Left hindlimb (tissue), 1 donor: ENCODE results near the gene ARHGEF28.

Experiments used
- DNase-seq: peaks from one replicate; pipeline ENCODE4 v3.0.0-alpha.2; 2018

ARHGEF28 gene

GRCh38 chr5:73825736-73826135, 199.7 kb downstream of the ARHGEF28 start:
- no peak for DNase-seq

DNA sequence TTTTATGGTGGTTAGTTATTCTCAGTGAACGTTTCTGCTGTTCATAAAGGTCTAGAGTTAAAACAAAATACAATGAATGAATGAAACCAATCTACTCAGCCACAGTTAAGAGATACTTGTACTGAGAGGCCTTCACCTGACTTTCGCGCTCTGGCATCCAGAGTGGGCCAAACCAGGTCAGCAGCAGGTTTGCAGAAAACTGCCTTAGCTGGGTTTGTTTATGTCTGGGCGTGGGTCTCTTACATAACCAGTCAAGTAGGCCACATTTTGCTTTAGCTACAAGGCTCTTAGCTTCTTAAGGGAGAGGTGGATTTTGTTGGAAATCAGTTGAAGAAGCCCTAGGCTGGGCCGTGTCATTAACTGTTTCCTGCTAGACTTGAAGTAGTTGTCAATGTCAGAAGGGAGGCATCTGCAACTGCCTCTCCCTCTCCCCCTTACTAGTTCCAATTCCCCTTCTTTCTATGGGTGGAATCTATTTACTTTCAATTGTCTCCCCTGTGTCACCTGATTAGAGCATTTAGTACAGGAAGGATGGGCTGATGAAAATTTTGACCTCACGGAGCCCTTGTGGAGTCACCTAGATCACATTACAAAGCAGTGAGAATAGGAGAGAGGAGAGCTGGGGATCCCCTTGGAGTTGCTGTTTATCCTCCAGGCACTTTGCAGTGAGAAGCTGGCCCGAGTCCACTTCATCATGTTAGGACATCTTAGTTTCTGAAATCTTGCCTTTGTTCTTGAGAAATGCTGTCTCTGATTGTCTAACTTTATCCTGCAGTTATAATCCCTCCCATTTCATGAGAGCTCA, 200.5 kb downstream of the ARHGEF28 start:
- no peak for DNase-seq

GRCh38 chr5:73827106-73827450, 201.1 kb downstream of the ARHGEF28 start:
- DNase-seq = no peak

DNA sequence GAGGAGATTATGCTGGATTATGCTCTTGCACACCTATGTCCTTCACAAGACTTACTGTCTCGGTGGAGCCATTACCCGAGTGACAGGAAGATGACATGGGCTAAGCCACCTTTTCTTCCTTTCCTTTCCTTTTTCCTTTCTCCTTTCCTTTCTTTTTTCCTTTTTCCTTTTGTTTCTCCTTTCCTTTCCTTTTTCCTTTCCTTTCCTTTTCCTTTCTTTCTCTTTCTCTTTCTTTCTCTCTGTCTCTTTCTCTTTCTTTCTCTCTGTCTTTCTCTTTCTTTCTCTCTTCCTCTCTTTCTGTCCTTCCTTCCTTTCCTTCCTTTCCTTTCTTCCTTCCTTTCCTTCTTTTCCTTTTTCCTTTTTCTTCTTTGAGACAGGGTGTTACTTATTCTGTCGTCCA, 202.5 kb downstream of the ARHGEF28 start:
- DNase-seq = no peak

- DNase-seq = no peak
Measured at GRCh38 chr5:73830646-73831045, 204.7 kb downstream of the ARHGEF28 start.

DNA sequence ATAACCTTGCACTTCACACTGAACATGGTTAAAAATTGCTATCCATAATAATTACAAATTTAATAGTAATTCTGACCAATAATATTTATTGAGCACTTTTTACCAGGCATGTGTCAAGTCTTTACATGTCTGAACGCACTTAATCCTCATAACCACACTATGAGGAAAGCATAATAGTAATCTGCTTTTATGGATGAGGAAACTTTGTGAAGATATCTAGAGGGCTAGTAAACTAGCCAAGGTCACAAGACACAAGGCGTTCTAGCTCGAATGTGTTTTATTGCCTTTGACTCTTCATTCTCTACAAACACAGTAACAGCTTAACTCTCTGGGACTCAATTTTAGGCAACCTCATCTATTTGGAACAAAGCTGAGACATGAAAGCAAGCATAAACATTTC, 205.1 kb downstream of the ARHGEF28 start:
- DNase-seq = no peak

DNA sequence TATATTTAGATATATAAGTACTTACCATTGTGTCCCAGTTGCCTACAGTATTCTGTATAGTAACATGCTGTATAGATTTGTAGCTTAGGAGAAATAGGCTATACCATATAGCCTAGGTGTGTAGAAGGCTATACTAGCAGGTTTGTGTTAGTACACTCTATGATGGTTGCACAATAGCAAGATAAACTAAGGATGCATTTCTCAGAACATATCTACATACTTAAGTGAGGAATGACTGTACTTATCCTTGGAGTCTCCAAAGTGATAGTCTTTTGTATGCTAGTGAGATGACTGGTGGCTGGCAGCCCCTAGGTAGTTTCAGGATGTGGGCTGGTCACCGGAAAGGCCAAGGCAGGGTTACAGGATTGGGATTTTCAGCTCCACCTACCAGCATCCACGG, 208.7 kb downstream of the ARHGEF28 start:
- no peak for DNase-seq

GRCh38 chr5:73835726-73836125, 209.7 kb downstream of the ARHGEF28 start:
- DNase-seq = no peak

DNA sequence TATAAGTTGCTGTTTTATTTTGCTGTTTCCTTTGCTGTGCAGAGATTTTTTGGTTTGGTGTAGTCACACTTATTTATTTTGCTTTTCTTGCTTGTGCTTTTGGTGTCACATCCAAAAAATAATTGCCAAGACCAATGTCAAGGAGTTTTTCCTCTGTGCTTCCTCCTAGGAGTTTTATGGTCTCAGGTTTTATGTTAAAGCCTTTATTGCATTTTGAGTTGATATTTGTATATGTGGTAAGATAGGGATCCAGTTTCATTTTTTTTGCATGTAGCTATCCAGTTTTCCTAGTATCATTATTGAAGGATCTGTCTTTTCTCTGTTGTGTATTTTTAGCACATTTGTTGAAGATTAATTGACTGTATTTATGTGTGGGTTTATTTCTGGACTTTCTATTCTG, 210.6 kb downstream of the ARHGEF28 start:
- DNase-seq = no peak

GRCh38 chr5:73838901-73839300, 212.9 kb downstream of the ARHGEF28 start:
- DNase-seq = no peak

DNA sequence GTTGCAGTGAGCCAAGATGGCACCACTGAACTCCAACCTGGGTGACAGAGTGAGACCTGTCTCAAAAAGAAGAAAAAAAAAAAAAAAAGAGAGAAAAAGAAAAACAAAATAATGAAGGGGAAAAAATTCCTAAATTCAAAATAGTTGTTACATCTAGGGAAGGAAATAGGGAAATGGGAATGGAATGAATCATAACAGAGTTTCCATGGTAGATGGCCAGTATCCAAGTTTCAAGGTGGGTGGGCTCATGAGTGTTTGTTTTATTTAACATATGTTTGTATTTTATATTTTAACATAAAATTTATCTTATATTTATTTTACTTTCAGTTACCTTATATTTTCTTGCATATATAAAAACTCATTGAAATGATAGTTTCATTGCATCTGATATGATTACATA, 215.6 kb downstream of the ARHGEF28 start:
- DNase-seq = no peak

GRCh38 chr5:73844165-73844564, 218.2 kb downstream of the ARHGEF28 start:
- DNase-seq = no peak

DNA sequence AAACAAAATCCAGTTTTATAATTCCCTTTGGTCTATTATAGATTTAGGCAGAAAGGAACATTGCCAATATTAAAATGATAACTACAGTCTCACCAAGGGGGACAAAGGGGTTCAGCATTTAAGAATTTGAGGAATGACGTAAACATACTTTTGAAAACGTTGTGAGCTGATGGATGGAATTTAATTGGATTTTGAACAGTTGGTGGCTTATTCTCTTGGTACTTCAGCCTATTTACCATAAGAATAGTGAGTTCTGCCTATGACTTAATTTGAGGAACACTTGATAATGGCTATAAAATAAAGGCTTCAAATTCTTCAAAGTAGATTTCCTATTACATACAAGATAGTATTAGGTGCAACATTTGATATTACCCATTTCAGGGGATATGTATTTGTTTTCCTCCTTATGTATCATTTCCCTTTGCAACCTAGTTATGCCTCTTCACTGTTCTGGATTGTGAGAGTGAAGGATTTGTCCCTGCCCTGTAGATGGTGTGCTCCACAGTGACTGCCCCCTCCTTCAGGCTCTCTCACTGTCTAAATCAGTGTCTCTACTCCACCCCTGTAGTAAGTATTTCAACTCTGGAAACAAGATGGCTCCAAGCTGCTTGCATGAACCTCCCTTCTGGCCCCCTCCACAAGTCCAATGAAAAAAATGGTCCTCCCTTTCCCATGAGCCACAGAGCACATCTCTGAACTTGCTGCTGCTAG, 225.6 kb downstream of the ARHGEF28 start:
- DNase-seq = no peak

DNA sequence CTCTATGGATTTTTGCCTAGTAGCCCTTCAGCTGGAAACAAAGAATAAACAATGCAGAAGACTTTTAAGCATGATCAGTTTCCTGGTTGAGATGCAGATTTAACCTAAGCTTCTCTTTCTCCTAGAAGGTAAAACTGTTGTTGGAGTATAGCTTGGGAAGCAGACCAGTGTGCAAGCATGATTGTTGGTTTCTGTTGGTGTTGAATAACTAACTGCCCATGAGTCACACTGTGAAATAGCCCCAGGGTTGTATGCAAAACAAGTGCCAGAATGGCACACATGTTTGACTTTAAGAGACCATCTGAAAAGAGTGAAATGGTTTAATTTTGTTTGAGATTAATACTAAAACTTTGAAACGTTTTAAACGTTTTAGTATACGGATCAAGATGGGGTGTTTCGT, 227.1 kb downstream of the ARHGEF28 start:
- no peak for DNase-seq

GRCh38 chr5:73856997-73857396, 231.0 kb downstream of the ARHGEF28 start:
- DNase-seq = no peak

GRCh38 chr5:73857446-73857845, 231.4 kb downstream of the ARHGEF28 start:
- no peak for DNase-seq

DNA sequence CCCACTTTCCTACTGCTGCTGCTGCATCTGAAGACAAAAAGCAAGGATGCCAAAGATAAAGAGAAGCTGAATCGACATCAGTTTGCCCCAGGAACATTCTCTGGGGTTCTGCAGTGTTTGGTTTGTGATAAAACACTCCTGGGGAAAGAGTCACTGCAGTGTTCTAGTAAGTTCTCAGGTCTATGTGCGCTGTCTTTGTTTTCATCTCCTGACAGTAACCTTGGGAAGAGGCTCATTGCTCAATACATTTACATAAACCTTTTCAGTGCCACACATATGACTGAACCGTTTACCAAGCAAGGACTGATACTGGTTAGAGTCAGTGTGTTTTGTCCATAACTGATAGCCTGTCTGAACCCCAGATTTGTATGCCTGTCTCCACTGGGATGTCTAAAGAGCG, 232.1 kb downstream of the ARHGEF28 start:
- no peak for DNase-seq

DNA sequence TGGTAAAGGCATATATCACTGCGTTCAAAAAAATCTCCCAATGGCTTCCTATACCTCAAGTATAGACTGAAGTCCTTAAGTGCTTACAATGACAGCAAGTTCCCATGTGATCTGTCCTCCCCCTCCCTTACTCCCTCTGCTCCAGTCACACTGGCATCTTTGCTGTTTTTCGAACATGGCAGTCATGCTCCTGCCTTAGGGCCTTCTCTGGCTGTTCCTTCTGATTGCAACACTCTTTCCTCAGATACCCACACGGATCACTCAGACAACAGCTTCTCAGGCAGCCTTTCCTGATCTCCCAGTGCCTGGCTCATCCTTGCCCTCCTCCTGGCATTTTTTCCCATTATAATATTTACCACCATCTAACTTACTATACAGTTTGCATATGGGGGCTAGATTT, 232.8 kb downstream of the ARHGEF28 start:
- DNase-seq = no peak

GRCh38 chr5:73859696-73860095, 233.7 kb downstream of the ARHGEF28 start:
- DNase-seq = no peak

GRCh38 chr5:73861313-73861988, 235.5 kb downstream of the ARHGEF28 start:
- no peak for DNase-seq

DNA sequence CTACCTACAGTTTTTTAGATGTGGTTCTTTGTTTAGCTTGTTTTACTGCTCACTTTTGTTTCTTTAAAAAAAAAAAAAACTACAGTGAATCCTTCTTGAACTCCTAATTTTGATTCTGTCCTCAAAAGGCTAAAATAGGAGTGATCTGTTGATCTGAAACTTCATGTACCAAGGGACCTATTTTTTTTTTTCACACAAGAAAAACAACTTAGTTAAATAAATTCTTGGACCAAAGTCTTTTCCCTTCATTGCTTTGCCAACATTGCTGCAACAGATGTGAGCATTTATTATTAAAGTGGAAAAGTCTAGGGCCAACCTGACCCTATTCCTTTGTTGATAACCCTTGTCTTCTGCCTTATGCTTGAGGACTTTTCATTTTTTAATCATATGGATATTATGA, 236.8 kb downstream of the ARHGEF28 start:
- no peak for DNase-seq

DNA sequence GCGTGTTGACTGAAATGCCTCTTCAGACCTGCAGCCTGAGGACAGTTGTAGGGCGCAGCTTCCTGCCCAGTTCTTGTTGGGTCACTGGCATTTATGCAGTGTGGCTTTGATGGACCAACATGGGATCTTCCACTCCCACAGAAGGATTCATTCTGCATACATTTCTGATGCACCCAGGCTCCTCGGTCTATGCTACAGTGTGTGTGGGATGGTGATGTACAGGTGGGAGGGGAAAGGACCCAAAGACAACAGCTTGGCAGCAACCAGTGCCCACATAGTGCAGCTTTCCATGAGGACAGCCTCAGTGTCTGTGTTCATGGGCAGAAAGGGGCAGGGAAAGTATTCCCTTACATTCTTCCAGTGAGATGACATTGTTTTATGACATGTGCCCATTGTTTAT, 237.9 kb downstream of the ARHGEF28 start:
- DNase-seq = no peak

GRCh38 chr5:73865315-73865714, 239.3 kb downstream of the ARHGEF28 start:
- no peak for DNase-seq
